Measurements from ENCODE around the gene FBXL16. TPM values are rescaled to one million over a fixed set of nuclear protein-coding genes. Genes with fewer than 3 reads are reported as not detected.
A peak's percentile ranks its signal among the peaks of the same experiment; 100 is the strongest.

FBXL16 gene
- polyA plus RNA-seq, 4 donors = 0.69 to 1.7 (median 1.2) TPM

GRCh38 chr16:668519-669171 is 37.0 kb downstream of the FBXL16 start:
- no peak for DNase-seq (ENCODE audit: low read depth in 4 of 4, low spot score in 2 of 4)

- peak in 3 of 4 donors; percentile 74 to 82 (median 78) for DNase-seq (ENCODE audit: low read depth in 4 of 4, low spot score in 2 of 4)
Measured at GRCh38 chr16:667780-668518, 37.7 kb downstream of the FBXL16 start, which contains the start of gene RHOT2. TSS of gene RHOT2 (plus strand) at chr16:668132. CDS start at chr16:668200, 68 bp downstream.

GRCh38 chr16:667113-667779 is 38.4 kb downstream of the FBXL16 start:
- no peak for DNase-seq (ENCODE audit: low read depth in 4 of 4, low spot score in 2 of 4)

- no peak for DNase-seq (ENCODE audit: low read depth in 4 of 4, low spot score in 2 of 4)
Measured at GRCh38 chr16:666572-666971, 39.0 kb downstream of the FBXL16 start.

GRCh38 chr16:662597-662996 is 43.0 kb downstream of the FBXL16 start:
- DNase-seq (ENCODE audit: low read depth in 4 of 4, low spot score in 2 of 4) = no peak

- no peak for DNase-seq (ENCODE audit: low read depth in 4 of 4, low spot score in 2 of 4)
Measured at GRCh38 chr16:662095-662494, 43.5 kb downstream of the FBXL16 start.

GRCh38 chr16:661184-661821 is 44.3 kb downstream of the FBXL16 start:
- no peak for DNase-seq (ENCODE audit: low read depth in 4 of 4, low spot score in 2 of 4)

GRCh38 chr16:660459-661183 is 45.0 kb downstream of the FBXL16 start:
- DNase-seq (ENCODE audit: low read depth in 4 of 4, low spot score in 2 of 4) = peak in 1 of 4 donors; percentile 34

- no peak for DNase-seq (ENCODE audit: low read depth in 4 of 4, low spot score in 2 of 4)
Measured at GRCh38 chr16:660132-660458, 45.5 kb downstream of the FBXL16 start.

GRCh38 chr16:659618-660017 is 46.0 kb downstream of the FBXL16 start:
- no peak for DNase-seq (ENCODE audit: low read depth in 4 of 4, low spot score in 2 of 4)

- no peak for DNase-seq (ENCODE audit: low read depth in 4 of 4, low spot score in 2 of 4)
Measured at GRCh38 chr16:658679-659571, 46.7 kb downstream of the FBXL16 start.

- no peak for DNase-seq (ENCODE audit: low read depth in 4 of 4, low spot score in 2 of 4)
Measured at GRCh38 chr16:657487-657886, 48.1 kb downstream of the FBXL16 start.

- no peak for DNase-seq (ENCODE audit: low read depth in 4 of 4, low spot score in 2 of 4)
Measured at GRCh38 chr16:654034-654433, 51.6 kb downstream of the FBXL16 start.

GRCh38 chr16:652454-653305 is 52.9 kb downstream of the FBXL16 start:
- no peak for DNase-seq (ENCODE audit: low read depth in 4 of 4, low spot score in 2 of 4)

GRCh38 chr16:651844-652243 is 53.8 kb downstream of the FBXL16 start:
- no peak for DNase-seq (ENCODE audit: low read depth in 4 of 4, low spot score in 2 of 4)

- no peak for DNase-seq (ENCODE audit: low read depth in 4 of 4, low spot score in 2 of 4)
Measured at GRCh38 chr16:649631-650030, 56.0 kb downstream of the FBXL16 start.

- DNase-seq (ENCODE audit: low read depth in 4 of 4, low spot score in 2 of 4) = peak in 1 of 4 donors; percentile 73
Measured at GRCh38 chr16:648781-649589, 56.6 kb downstream of the FBXL16 start, which contains the start of gene WDR90. TSS of gene WDR90 (plus strand) at chr16:649365. CDS start at chr16:649417, 52 bp downstream.
